HEK293 (cell line): ENCODE measurements around the gene RBM19.

Experiments
- CTCF ChIA-PET: fragments of 350-600 bp; formaldehyde crosslinking; extraction: SDS; loops from one replicate; lab custom pipeline; 2021; ENCODE audit warnings: antibody characterized with exemption; lab: Yijun Ruan, JAX
- POLR2A ChIA-PET: fragments of 300-600 bp; formaldehyde crosslinking; extraction: SDS; loops from one replicate; lab custom pipeline; 2020; ENCODE audit warnings: antibody characterized with exemption, inconsistent platforms; lab: Yijun Ruan, JAX
- H3K27ac ChIP-seq: fragments of 200-500 bp; sonication (Bioruptor generic); 2 replicates; pipeline ENCODE4 v1.5.1; 2014; ENCODE audit warnings: low read depth, low read length, control low read depth, inconsistent platforms; ENCODE audit errors: extremely low read depth
- H3K36me3 ChIP-seq, 2 experiments: fragments of 200-500 bp in 1 of 2; sonication (Bioruptor generic) in 1 of 2; 1 replicate in 1 of 2; 2 replicates in 1 of 2; pipeline ENCODE4 v1.5.1; 2014 to 2017; ENCODE audit warnings: inconsistent platforms in 2 of 2, low read length in 2 of 2; ENCODE audit not compliant: control insufficient read depth in 2 of 2, insufficient read depth in 1 of 2
- H3K4me1 ChIP-seq: fragments of 200-500 bp; sonication (Bioruptor generic); 2 replicates; pipeline ENCODE4 v1.5.1; 2014; ENCODE audit warnings: mild to moderate bottlenecking, low read length, inconsistent platforms; ENCODE audit not compliant: control insufficient read depth, insufficient read depth
- H3K4me3 ChIP-seq: 2 replicates; pipeline ENCODE4 v1.5.1; 2011; ENCODE audit warnings: low read depth, mild to moderate bottlenecking, control low read depth, low read length, moderate library complexity
- H3K9me3 ChIP-seq: fragments of 200-500 bp; sonication (Bioruptor generic); 2 replicates; pipeline ENCODE4 v1.5.1; 2014; ENCODE audit warnings: low read depth, low read length, inconsistent platforms; ENCODE audit not compliant: control insufficient read depth, insufficient read depth
- GFI1B ChIP-seq: fragments of 450-650 bp; formaldehyde crosslinking; IDR thresholded peaks from 2 replicates; pipeline ENCODE4 v1.5.1; 2016; ENCODE audit warnings: missing biosample characterization, missing genetic modification characterization
- IKZF3 ChIP-seq: fragments of 450-650 bp; IDR thresholded peaks from 2 replicates; pipeline ENCODE4 v1.5.0; 2018; ENCODE audit warnings: missing biosample characterization, mild to moderate bottlenecking, missing genetic modification characterization, moderate library complexity
- KLF1 ChIP-seq: fragments of 450-650 bp; formaldehyde crosslinking; IDR thresholded peaks from 2 replicates; pipeline ENCODE4 v1.5.1; 2016; ENCODE audit warnings: missing biosample characterization, missing genetic modification characterization
- PRDM1 ChIP-seq: fragments of 450-650 bp; formaldehyde crosslinking; IDR thresholded peaks from 2 replicates; pipeline ENCODE4; 2016; ENCODE audit warnings: missing biosample characterization, missing genetic modification characterization
- PRDM6 ChIP-seq: fragments of 450-650 bp; formaldehyde crosslinking; IDR thresholded peaks from 2 replicates; pipeline ENCODE4 v1.5.1; 2017; ENCODE audit warnings: missing biosample characterization, missing genetic modification characterization
- ZBTB26 ChIP-seq: fragments of 450-650 bp; formaldehyde crosslinking; optimal IDR thresholded peaks from 2 replicates; pipeline ENCODE3; 2016; ENCODE audit warnings: missing biosample characterization, mild to moderate bottlenecking, missing genetic modification characterization
- ZBTB49 ChIP-seq: fragments of 450-650 bp; formaldehyde crosslinking; IDR thresholded peaks from 2 replicates; pipeline ENCODE4 v1.5.1; 2016; ENCODE audit warnings: missing biosample characterization, missing genetic modification characterization, low read depth
- ZBTB8A ChIP-seq: fragments of 450-650 bp; formaldehyde crosslinking; IDR thresholded peaks from 2 replicates; pipeline ENCODE4 v1.5.1; 2016; ENCODE audit warnings: missing biosample characterization, missing genetic modification characterization
- ZEB2 ChIP-seq: fragments of 450-650 bp; formaldehyde crosslinking; IDR thresholded peaks from 2 replicates; pipeline ENCODE4 v1.5.1; 2016; ENCODE audit warnings: missing biosample characterization, missing genetic modification characterization
- ZNF138 ChIP-seq: fragments of 450-650 bp; formaldehyde crosslinking; IDR thresholded peaks from 2 replicates; pipeline ENCODE4 v1.5.1; 2016; ENCODE audit warnings: missing biosample characterization, missing genetic modification characterization, borderline replicate concordance
- ZNF311 ChIP-seq: fragments of 450-650 bp; formaldehyde crosslinking; IDR thresholded peaks from 2 replicates; pipeline ENCODE4 v1.5.1; 2017; ENCODE audit warnings: missing biosample characterization, missing genetic modification characterization, borderline replicate concordance
- ZNF335 ChIP-seq: fragments of 450-650 bp; formaldehyde crosslinking; conservative IDR thresholded peaks from 2 replicates; pipeline ENCODE4 v1.5.1; 2016; ENCODE audit warnings: missing biosample characterization, missing genetic modification characterization
- ZNF433 ChIP-seq: fragments of 450-650 bp; formaldehyde crosslinking; IDR thresholded peaks from 2 replicates; pipeline ENCODE4 v1.5.1; 2016; ENCODE audit warnings: missing biosample characterization, missing genetic modification characterization, low read depth
- ZNF561 ChIP-seq: fragments of 450-650 bp; IDR thresholded peaks from 2 replicates; pipeline ENCODE4 v1.5.1; 2018; ENCODE audit warnings: missing biosample characterization, missing genetic modification characterization, borderline replicate concordance
- ZNF580 ChIP-seq: fragments of 450-650 bp; formaldehyde crosslinking; IDR thresholded peaks from 2 replicates; pipeline ENCODE4 v1.5.1; 2016; ENCODE audit warnings: missing biosample characterization, missing genetic modification characterization
- ZNF600 ChIP-seq: fragments of 450-650 bp; formaldehyde crosslinking; IDR thresholded peaks from 2 replicates; pipeline ENCODE4 v1.5.1; 2016; ENCODE audit warnings: missing biosample characterization, missing genetic modification characterization
- ZNF624 ChIP-seq: fragments of 450-650 bp; formaldehyde crosslinking; IDR thresholded peaks from 2 replicates; pipeline ENCODE4 v1.5.1; 2017; ENCODE audit warnings: missing biosample characterization, missing genetic modification characterization
- ZNF664 ChIP-seq: fragments of 450-650 bp; formaldehyde crosslinking; IDR thresholded peaks from 2 replicates; pipeline ENCODE4 v1.5.1; 2016; ENCODE audit warnings: missing biosample characterization, missing genetic modification characterization
- ZNF768 ChIP-seq: fragments of 450-650 bp; formaldehyde crosslinking; IDR thresholded peaks from 2 replicates; pipeline ENCODE4 v1.5.1; 2018; ENCODE audit warnings: missing biosample characterization, mild to moderate bottlenecking, missing genetic modification characterization
- ZSCAN18 ChIP-seq: fragments of 450-650 bp; formaldehyde crosslinking; IDR thresholded peaks from 2 replicates; pipeline ENCODE4 v1.5.1; 2016; ENCODE audit warnings: missing biosample characterization, missing genetic modification characterization
- ZXDB ChIP-seq: fragments of 450-650 bp; formaldehyde crosslinking; IDR thresholded peaks from 2 replicates; pipeline ENCODE4 v1.5.1; 2016; ENCODE audit warnings: missing biosample characterization, missing genetic modification characterization

RBM19 gene

GRCh38 chr12:113938471-113938870 lies 27.7 kb downstream of the RBM19 start:
- no peak overlapping the region for H3K4me3 ChIP-seq
- H3K36me3 ChIP-seq: peaks cover 0 to 65% of the 10 kb centered on the region in 2 experiments; a peak in 1 of 3 replicates
- H3K27ac ChIP-seq: no peak overlapping the region
- TF ChIP-seq ZSCAN18 (tag by site-specific recombination) (no peak), ZNF664 (tag by site-specific recombination) (no peak), ZNF768 (tag by site-specific recombination) (no peak), GFI1B (tag by site-specific recombination) (no peak), PRDM6 (tag by site-specific recombination) (no peak), ZNF138 (tag by site-specific recombination) (no peak), PRDM1 (tag by site-specific recombination) (no peak), ZNF561 (tag by site-specific recombination) (no peak), ZNF580 (tag by site-specific recombination) (no peak), ZNF311 (tag by site-specific recombination) (no peak), ZNF433 (tag by site-specific recombination) (no peak), ZBTB26 (tag by site-specific recombination) (no peak)
- no peaks in the 10 kb centered on the region for H3K9me3 ChIP-seq
- H3K4me1 ChIP-seq: no peaks in the 10 kb centered on the region
- ChIA-PET CTCF (interaction anchor here (0.6 to 0.8 kb wide), 2 partner anchors 16 to 116 kb away, joined by 3 read pairs; no protein-coding TSS in a partner anchor), POLR2A (no interaction called here)

- ChIA-PET CTCF (no interaction called here), POLR2A (no interaction called here)
- H3K4me1 ChIP-seq: no peaks in the 10 kb centered on the region
- H3K9me3 ChIP-seq: no peaks in the 10 kb centered on the region
- H3K27ac ChIP-seq: no peak overlapping the region
- no peak for TF ChIP-seq ZBTB8A (tag by site-specific recombination)
- no peak for TF ChIP-seq ZNF600 (tag by site-specific recombination)
- TF ChIP-seq KLF1 (tag by site-specific recombination): no peak
- peaks cover 0 to 55% of the 10 kb centered on the region in 2 experiments; a peak in 1 of 3 replicates for H3K36me3 ChIP-seq
- H3K4me3 ChIP-seq: no peak overlapping the region
Measured at GRCh38 chr12:113936460-113936859, 29.7 kb downstream of the RBM19 start.

- TF ChIP-seq ZNF335 (tag by site-specific recombination) (no peak), IKZF3 (tag by site-specific recombination) (no peak), ZNF624 (tag by site-specific recombination) (no peak), ZXDB (no peak), KLF1 (tag by site-specific recombination) (no peak), ZEB2 (tag by site-specific recombination) (no peak), ZBTB49 (tag by site-specific recombination) (no peak)
- TF ChIP-seq, all 188 proteins: peak for 0
- Histone ChIP-seq H3K36me3 (peaks cover 0 to 51% of the 10 kb centered on the region in 2 experiments; a peak in 1 of 3 replicates), H3K4me1 (no peaks in the 10 kb centered on the region), H3K27ac (no peak overlapping the region), H3K4me3 (no peak overlapping the region), H3K9me3 (no peaks in the 10 kb centered on the region)
- ChIA-PET CTCF (interaction anchor here (0.7 kb wide), 1 partner anchor 103 kb away, joined by 4 read pairs; no protein-coding TSS in a partner anchor), POLR2A (interaction anchor here (0.6 kb wide), 1 partner anchor 21 kb away, joined by 5 read pairs; no protein-coding TSS in a partner anchor)
Measured at GRCh38 chr12:113935459-113935858, 30.7 kb downstream of the RBM19 start.
